ENCODE data around the gene CHD8. TPM values are rescaled to one million over a fixed set of nuclear protein-coding genes. Genes with fewer than 3 reads are reported as not detected.

The CHD8 gene
- total and polyA plus RNA-seq, 10 of the 15 experiments (the other 5 are each of a cell fraction or from before 2014, with no cell fraction given), result 20.2 to 79.5 (median 35.5) TPM

DNA sequence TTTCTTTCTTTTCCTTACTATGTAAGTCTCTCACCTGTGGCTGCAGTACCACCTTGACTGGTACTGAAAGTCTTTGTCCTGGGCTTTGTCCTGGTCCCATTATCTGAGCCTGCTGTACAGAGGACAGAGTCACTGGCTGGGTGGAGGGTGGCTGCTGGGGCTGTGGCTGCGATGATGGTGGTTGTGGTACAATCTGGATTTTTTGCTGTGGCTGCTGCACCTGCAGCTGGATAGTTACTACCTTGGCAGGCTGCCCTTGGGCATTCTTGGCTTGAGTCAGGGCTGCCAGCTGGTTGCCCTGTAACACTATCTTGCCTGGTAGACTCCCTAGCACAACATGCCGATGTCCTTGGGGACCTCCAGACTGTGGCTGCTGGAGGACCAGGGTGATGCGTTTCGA is 27.0 kb downstream of the CHD8 start:
- ChIA-PET POLR2A (no interaction called here), SMC1A (ENCODE audit: uncharacterized antibody, unreplicated experiment) (no interaction called here), RAD21 (ENCODE audit: unreplicated experiment) (no interaction called here), CTCF (no interaction called here)
- no peaks in the 10 kb centered on the region for H3K4me1 ChIP-seq (ENCODE audit: control insufficient read depth, insufficient read depth, low read length)
- peaks cover 13% of the 10 kb centered on the region for H3K79me2 ChIP-seq (ENCODE audit: control insufficient read depth, insufficient read depth, low read length)
- in situ Hi-C loops (cut with MboI) (no loop called here), intact Hi-C loops (cut with micrococcal nuclease; ENCODE audit: unreplicated experiment) (no loop called here)
- ATAC-seq (no peak), FAIRE-seq (no peak), DNase-seq (ENCODE audit: low read depth, low spot score) (no peak)
- peaks cover 30 to 51% of the 10 kb centered on the region in 2 experiments for H3K36me3 ChIP-seq (ENCODE audit: control insufficient read depth in 2 of 2, insufficient read depth in 2 of 2, low read length in 1 of 2)
- no peak overlapping the region for H3K4me3 ChIP-seq
- H3K27me3 ChIP-seq (replicated peaks in 1 of 2; ENCODE audit: control insufficient read depth in 2 of 2, insufficient read depth in 2 of 2, low read length in 1 of 2), result no peaks in the 10 kb centered on the region
- H3K4me2 ChIP-seq (ENCODE audit: control insufficient read depth, insufficient read depth), result no peak overlapping the region
- H3K27ac ChIP-seq (ENCODE audit: control insufficient read depth, insufficient read depth), result no peak overlapping the region
- over 99% methylated on average over 4 of the region's 4 CpGs for WGBS (ENCODE audit: insufficient coverage, insufficient replicate concordance, low lambda C conversion rate, missing lambda C conversion rate)
- no peaks in the 10 kb centered on the region for H3K9me3 ChIP-seq (replicated peaks; ENCODE audit: control insufficient read depth, insufficient read depth, low read length)
- H4K20me1 ChIP-seq (ENCODE audit: control insufficient read depth, insufficient read depth), result no peaks in the 10 kb centered on the region
- H3K9ac ChIP-seq (ENCODE audit: control insufficient read depth, insufficient read depth, low read length), result no peak overlapping the region
- TF ChIP-seq, protein P1, sequence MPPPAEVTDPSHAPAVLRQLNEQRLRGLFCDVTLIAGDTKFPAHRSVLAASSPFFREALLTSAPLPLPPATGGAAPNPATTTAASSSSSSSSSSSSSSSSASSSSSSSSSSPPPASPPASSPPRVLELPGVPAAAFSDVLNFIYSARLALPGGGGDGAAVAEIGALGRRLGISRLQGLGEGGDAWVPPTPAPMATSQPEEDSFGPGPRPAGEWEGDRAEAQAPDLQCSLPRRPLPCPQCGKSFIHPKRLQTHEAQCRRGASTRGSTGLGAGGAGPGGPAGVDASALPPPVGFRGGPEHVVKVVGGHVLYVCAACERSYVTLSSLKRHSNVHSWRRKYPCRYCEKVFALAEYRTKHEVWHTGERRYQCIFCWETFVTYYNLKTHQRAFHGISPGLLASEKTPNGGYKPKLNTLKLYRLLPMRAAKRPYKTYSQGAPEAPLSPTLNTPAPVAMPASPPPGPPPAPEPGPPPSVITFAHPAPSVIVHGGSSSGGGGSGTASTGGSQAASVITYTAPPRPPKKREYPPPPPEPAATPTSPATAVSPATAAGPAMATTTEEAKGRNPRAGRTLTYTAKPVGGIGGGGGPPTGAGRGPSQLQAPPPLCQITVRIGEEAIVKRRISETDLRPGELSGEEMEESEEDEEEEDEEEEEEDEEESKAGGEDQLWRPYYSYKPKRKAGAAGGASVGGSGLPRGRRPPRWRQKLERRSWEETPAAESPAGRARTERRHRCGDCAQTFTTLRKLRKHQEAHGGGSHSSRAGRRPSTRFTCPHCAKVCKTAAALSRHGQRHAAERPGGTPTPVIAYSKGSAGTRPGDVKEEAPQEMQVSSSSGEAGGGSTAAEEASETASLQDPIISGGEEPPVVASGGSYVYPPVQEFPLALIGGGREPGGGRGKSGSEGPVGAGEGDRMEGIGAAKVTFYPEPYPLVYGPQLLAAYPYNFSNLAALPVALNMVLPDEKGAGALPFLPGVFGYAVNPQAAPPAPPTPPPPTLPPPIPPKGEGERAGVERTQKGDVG (CRISPR knock-in tag; IDR thresholded peaks at IDR 0.05), result no peak
- no peak for TF ChIP-seq SMAD5 (IDR thresholded peaks at IDR 0.05; ENCODE audit: low read depth)
- TF ChIP-seq, protein P2, sequence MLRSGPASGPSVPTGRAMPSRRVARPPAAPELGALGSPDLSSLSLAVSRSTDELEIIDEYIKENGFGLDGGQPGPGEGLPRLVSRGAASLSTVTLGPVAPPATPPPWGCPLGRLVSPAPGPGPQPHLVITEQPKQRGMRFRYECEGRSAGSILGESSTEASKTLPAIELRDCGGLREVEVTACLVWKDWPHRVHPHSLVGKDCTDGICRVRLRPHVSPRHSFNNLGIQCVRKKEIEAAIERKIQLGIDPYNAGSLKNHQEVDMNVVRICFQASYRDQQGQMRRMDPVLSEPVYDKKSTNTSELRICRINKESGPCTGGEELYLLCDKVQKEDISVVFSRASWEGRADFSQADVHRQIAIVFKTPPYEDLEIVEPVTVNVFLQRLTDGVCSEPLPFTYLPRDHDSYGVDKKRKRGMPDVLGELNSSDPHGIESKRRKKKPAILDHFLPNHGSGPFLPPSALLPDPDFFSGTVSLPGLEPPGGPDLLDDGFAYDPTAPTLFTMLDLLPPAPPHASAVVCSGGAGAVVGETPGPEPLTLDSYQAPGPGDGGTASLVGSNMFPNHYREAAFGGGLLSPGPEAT (IDR thresholded peaks at IDR 0.05; ENCODE audit: low read depth), result no peak
- no peak for TF ChIP-seq LARP7 (IDR thresholded peaks at IDR 0.05)
- no peak for TF ChIP-seq TCF3 (IDR thresholded peaks at IDR 0.05; ENCODE audit: borderline replicate concordance, insufficient read depth, low read depth, low read length)
- TF ChIP-seq ESRRA (IDR thresholded peaks at IDR 0.05; ENCODE audit: low read length), result no peak
- no peak for TF ChIP-seq CBFB (IDR thresholded peaks at IDR 0.05; ENCODE audit: low read depth)
- TF ChIP-seq NR2C1 (IDR thresholded peaks at IDR 0.05), result no peak
- TF ChIP-seq, protein P3, sequence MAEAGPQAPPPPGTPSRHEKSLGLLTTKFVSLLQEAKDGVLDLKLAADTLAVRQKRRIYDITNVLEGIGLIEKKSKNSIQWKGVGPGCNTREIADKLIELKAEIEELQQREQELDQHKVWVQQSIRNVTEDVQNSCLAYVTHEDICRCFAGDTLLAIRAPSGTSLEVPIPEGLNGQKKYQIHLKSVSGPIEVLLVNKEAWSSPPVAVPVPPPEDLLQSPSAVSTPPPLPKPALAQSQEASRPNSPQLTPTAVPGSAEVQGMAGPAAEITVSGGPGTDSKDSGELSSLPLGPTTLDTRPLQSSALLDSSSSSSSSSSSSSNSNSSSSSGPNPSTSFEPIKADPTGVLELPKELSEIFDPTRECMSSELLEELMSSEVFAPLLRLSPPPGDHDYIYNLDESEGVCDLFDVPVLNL (IDR thresholded peaks at IDR 0.05; ENCODE audit: low read depth, low read length), result no peak
- TF ChIP-seq SIX5 (IDR thresholded peaks at IDR 0.05; ENCODE audit: low read depth, low read length, severe bottlenecking), result no peak
- TF ChIP-seq EZH2 (IDR thresholded peaks at IDR 0.05; ENCODE audit: borderline replicate concordance, control insufficient read depth, low read depth, low read length), result no peak
- no peak for TF ChIP-seq BCL11A (IDR thresholded peaks at IDR 0.05; ENCODE audit: low read depth, low read length)
- H2AFZ ChIP-seq (ENCODE audit: control insufficient read depth, low read depth, low read length), result no peak overlapping the region
- BruUV-seq (replicated peaks), result no TSS peak

All from GM12878 (cell line).